Ishikawa (cell line): Measurements from ENCODE around the gene RNF8.

ENCODE experiments used
- CEBPB ChIP-seq: IDR thresholded peaks from 2 replicates; pipeline ENCODE4 v1.6.1; 2012
- CREB1 ChIP-seq: IDR thresholded peaks from 2 replicates; pipeline ENCODE4 v1.6.1; 2012; ENCODE audit warnings: low read depth
- EGR1 ChIP-seq: IDR thresholded peaks from 2 replicates; pipeline ENCODE4 v1.6.1; 2012
- EP300 ChIP-seq: IDR thresholded peaks from 2 replicates; pipeline ENCODE4 v1.6.1; 2012; ENCODE audit warnings: borderline replicate concordance
- FOXM1 ChIP-seq: IDR thresholded peaks from 2 replicates; pipeline ENCODE4 v1.6.1; 2012; ENCODE audit warnings: low read depth, borderline replicate concordance
- NFIC ChIP-seq: IDR thresholded peaks from 2 replicates; pipeline ENCODE4 v1.6.1; 2012
- RAD21 ChIP-seq: IDR thresholded peaks from 2 replicates; pipeline ENCODE4 v1.6.1; 2012; ENCODE audit warnings: low read depth
- TAF1 ChIP-seq: IDR thresholded peaks from 2 replicates; pipeline ENCODE4 v1.6.1; 2012; ENCODE audit warnings: low read depth, mild to moderate bottlenecking
- TCF12 ChIP-seq: IDR thresholded peaks from 2 replicates; pipeline ENCODE4 v1.6.1; 2012; ENCODE audit warnings: low read depth
- TEAD4 ChIP-seq: IDR thresholded peaks from 2 replicates; pipeline ENCODE4 v1.6.1; 2012
- YY1 ChIP-seq: IDR thresholded peaks from 2 replicates; pipeline ENCODE4 v1.6.1; 2012; ENCODE audit warnings: low read depth
- ZBTB7A ChIP-seq: IDR thresholded peaks from 2 replicates; pipeline ENCODE4 v1.6.1; 2012; ENCODE audit warnings: low read depth
- TF ChIP-seq, protein P1 (sequence below): IDR thresholded peaks from 2 replicates; pipeline ENCODE4 v1.6.1; 2012
- TF ChIP-seq, protein P2 (sequence below): IDR thresholded peaks from 2 replicates; pipeline ENCODE4 v1.6.1; 2012; ENCODE audit warnings: low read depth, mild to moderate bottlenecking
- TF ChIP-seq, protein P3 (sequence below): IDR thresholded peaks from 2 replicates; pipeline ENCODE4 v1.6.1; 2012

The RNF8 gene

DNA sequence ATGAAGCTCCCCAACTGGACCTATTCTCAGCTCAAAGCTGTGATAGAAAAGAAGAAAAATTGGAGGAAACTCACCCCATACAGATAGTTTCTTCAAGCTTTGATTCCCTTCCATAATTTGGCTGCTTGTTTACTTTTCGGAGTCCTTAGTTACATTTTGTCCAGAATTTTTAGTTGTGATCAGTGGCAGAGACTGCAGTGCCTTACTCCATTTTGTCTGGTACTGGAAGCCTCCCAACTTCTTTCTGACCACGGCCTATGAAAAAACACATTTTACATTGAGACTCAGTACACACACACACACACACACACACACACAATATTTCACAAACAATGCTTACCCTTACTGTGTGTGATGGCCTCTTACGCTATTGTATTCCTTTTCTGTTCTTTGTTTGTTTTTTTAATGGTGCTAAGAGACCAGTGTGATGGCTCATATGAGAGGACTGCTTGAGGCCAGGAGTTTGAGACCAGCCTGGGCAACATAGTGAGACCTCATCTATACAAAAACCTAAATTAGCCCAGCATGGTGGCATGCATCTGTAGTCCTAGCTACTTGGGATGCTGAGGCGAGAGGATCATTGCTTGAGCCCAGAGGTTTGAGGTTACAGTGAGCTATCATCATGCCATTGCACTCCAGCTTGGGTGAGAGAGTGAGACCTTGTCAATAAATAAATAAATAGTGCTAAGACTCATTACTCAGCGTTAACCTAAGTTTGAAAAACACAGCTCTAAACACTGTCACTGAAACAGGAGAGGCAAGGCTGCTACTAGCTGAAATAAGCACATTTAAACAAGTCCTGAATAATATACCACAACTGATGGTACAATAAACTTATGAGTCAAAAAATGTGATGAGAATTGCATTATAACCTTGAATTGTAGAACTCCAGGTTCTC, 13.8 kb upstream of the RNF8 start:
- TF ChIP-seq FOXM1 (no peak), EP300 (no peak), RAD21 (no peak), EGR1 (no peak), CREB1 (no peak), ZBTB7A (no peak)

DNA sequence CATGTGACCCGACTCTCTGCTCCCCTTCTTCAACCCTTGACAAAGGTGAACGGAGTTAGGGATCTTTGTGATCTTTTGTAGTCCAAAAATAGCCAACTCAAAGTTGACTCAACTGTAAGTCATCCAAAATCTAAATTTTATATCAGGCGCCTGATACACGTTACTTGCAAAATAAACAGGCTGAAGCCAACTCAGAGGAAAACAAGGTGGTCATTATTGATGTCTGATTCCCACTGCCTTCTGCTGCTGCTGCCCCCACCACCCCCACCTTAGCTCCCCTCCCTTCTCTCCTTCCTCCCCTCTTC, 13.2 kb upstream of the RNF8 start:
- no peak for TF ChIP-seq TAF1
- no peak for TF ChIP-seq EGR1
- no peak for TF ChIP-seq YY1
- TF ChIP-seq FOXM1: no peak
- TF ChIP-seq TCF12: no peak
- TF ChIP-seq, protein P1, sequence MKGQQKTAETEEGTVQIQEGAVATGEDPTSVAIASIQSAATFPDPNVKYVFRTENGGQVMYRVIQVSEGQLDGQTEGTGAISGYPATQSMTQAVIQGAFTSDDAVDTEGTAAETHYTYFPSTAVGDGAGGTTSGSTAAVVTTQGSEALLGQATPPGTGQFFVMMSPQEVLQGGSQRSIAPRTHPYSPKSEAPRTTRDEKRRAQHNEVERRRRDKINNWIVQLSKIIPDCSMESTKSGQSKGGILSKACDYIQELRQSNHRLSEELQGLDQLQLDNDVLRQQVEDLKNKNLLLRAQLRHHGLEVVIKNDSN: no peak
- TF ChIP-seq CREB1: no peak
- TF ChIP-seq, protein P2, sequence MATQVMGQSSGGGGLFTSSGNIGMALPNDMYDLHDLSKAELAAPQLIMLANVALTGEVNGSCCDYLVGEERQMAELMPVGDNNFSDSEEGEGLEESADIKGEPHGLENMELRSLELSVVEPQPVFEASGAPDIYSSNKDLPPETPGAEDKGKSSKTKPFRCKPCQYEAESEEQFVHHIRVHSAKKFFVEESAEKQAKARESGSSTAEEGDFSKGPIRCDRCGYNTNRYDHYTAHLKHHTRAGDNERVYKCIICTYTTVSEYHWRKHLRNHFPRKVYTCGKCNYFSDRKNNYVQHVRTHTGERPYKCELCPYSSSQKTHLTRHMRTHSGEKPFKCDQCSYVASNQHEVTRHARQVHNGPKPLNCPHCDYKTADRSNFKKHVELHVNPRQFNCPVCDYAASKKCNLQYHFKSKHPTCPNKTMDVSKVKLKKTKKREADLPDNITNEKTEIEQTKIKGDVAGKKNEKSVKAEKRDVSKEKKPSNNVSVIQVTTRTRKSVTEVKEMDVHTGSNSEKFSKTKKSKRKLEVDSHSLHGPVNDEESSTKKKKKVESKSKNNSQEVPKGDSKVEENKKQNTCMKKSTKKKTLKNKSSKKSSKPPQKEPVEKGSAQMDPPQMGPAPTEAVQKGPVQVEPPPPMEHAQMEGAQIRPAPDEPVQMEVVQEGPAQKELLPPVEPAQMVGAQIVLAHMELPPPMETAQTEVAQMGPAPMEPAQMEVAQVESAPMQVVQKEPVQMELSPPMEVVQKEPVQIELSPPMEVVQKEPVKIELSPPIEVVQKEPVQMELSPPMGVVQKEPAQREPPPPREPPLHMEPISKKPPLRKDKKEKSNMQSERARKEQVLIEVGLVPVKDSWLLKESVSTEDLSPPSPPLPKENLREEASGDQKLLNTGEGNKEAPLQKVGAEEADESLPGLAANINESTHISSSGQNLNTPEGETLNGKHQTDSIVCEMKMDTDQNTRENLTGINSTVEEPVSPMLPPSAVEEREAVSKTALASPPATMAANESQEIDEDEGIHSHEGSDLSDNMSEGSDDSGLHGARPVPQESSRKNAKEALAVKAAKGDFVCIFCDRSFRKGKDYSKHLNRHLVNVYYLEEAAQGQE: no peak
- no peak for TF ChIP-seq NFIC
- TF ChIP-seq ZBTB7A: no peak
- no peak for TF ChIP-seq CEBPB
- no peak for TF ChIP-seq RAD21
- TF ChIP-seq TEAD4: no peak
- TF ChIP-seq, protein P3, sequence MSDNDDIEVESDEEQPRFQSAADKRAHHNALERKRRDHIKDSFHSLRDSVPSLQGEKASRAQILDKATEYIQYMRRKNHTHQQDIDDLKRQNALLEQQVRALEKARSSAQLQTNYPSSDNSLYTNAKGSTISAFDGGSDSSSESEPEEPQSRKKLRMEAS: no peak
- TF ChIP-seq EP300: no peak

DNA sequence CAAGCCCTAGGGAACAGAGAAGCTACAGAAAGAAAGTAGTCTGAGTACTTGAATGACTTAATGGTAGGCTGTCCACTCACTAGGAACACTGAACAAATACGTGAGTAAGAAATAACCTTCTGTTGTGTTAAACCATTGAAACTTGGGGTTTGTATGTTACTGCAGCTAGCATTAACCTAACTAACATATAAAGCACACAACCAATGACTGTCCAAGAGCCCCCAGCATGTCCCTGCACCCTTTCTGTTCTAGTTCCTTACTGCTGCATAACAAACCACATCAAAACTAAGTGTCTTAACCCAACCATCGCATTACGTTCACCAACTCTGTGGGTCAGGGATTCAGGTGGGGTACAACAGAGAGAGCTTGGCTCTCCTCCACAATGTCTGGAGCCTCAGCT, 10.5 kb upstream of the RNF8 start:
- TF ChIP-seq TCF12: no peak
- no peak for TF ChIP-seq EP300

DNA sequence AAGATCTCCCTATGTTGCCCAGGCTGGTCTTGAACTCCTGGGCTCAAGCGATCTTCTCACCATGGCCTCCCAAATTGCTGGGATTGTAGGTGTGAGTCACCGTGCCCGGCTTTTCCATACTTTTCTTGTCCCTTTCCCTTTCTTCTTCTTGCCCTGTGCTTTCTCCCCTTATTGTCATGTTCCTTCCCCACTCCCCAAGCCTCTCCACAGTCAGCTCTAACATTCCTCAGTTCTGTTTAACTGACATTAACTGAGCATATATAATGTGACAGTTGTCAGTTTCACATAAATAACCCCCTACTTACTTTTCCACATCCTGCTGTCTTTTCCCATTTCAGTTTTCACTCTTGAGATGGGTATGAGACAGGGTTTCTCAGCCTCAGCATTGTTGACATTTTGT, 9.5 kb upstream of the RNF8 start:
- no peak for TF ChIP-seq CEBPB
- TF ChIP-seq RAD21: no peak
- no peak for TF ChIP-seq EGR1
- TF ChIP-seq TAF1: no peak

DNA sequence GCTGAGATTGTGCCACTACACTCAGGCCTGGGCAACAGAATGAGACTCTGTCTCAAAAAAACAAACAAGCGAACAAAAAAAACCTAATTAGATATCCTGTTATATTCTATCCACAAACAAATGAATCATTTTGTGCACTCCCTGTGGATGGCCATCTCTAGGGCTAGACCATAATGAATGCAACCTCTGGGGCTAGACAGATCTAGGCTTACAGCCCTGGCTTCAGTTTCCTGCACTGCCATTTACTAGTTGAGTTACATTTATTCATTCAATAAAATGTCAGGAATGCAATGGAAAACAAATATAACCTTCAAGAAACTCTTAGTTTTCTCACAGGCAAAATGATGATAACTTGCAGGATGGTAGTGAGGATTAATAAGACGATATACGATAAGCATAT, 6.6 kb upstream of the RNF8 start:
- TF ChIP-seq CEBPB (no peak), YY1 (no peak), TAF1 (no peak), CREB1 (no peak), TEAD4 (no peak), NFIC (no peak)

DNA sequence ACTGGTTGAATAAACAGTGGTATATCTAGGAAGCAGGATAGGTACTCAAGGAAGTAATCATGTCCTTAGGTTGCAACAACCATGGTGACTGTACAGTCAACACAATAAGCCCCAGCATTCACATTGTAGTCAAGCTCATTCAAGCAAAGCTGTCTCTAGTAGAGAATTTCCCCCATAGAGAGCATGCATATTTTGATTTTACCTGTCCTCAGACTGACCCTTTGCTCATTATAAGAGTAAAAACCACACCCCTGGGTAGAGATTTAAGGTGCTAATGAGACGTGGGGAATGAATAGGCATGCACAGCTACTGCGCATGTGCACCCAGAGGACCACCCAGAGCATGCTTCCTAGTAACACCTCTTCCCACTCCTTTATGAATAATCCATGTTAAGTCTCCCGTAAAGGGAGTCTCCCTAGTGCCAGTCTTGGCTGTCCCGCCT, 6.1 kb upstream of the RNF8 start:
- TF ChIP-seq, protein P3: 0 out of 2 replicates have a peak, but pooled peaks have one; percentile 16
- TF ChIP-seq YY1: no peak

DNA sequence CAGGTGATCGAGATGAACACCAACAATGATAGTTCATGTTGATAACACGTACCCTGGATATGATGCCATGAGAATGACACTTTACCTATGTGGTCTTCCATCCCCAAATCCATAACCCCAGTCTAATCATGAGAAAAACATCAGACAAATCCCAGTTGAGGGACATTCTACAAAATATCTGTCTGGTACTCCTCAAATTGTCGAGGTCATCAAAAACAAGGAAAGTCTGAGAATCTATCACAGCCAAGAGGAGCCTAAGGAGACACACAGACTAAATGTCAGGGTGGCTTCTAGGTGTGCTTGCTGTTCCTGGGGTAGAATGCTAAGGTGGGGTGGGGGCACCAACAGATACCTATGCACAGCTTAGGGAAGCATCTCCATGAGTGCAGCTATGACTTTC, 2.8 kb upstream of the RNF8 start:
- TF ChIP-seq, protein P1: no peak
- TF ChIP-seq TCF12 (no peak), TEAD4 (no peak), CEBPB (no peak)

DNA sequence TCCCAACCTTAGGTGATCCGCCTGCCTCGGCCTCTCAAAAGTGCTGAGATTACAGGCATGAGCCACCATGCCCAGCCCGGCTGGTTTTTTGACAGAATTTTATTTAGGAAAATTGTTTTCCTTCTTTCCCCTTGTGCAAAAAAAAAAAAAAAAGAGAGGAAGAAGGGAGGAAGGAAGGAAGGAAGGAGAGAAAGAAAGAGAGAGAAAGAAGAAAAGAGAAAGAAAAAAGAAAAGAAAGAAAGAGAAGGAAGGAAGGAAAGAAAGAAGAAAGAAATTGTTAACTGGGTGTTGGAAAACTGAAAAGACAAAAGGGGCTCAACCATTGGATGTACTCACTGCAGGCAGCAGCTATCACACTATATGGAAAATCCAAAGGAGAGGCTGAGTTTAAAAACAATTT, 1.4 kb upstream of the RNF8 start:
- TF ChIP-seq, protein P2: no peak
- TF ChIP-seq FOXM1 (no peak), YY1 (no peak), NFIC (no peak), CEBPB (no peak), RAD21 (no peak), ZBTB7A (no peak), TCF12 (no peak), EP300 (no peak), EGR1 (no peak), TAF1 (no peak), TEAD4 (no peak), CREB1 (no peak)
- TF ChIP-seq, protein P3: no peak
- TF ChIP-seq, protein P1: no peak
